ENCODE results near the gene BCAM. TPM values are rescaled to one million over a fixed set of nuclear protein-coding genes. Genes with fewer than 3 reads are reported as not detected.

The BCAM gene
- total RNA-seq, 4 donors from 2014 or later = 10.2 to 24.6 (median 23.6) TPM

DNA sequence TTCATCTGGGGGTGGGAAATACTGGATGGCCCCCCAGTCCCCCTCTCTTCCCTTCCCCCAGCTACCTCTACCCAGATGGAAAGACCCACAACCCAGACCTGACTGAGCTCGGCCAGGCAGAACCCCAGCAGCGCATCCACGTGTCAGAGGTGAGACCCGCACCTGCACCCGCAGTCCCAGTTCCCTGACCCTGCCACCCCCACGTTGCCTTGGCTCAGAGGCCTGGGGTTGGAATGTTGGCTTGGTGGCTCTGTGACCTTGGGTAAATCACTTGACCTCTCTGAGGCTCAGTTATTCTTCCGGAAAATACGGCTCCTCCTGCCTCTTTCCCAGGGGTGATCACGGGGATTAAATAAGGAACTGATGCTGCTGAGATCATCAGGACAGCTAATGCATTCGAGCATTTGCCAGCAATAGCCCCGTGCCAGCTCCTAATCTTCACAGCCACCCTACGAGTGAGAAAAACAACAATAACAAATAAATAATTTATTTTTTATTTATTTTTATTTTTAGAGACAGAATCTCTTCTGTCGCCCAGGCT, 18.9 kb upstream of the BCAM start:
- no peaks in the 10 kb centered on the region for H3K36me3 ChIP-seq
- DNase-seq (no peak), ATAC-seq (no peak)
- no peaks in the 10 kb centered on the region for H3K9me3 ChIP-seq
- TF ChIP-seq POLR2A (IDR thresholded peaks at IDR 0.05) = no peak
- TF ChIP-seq, protein P1, sequence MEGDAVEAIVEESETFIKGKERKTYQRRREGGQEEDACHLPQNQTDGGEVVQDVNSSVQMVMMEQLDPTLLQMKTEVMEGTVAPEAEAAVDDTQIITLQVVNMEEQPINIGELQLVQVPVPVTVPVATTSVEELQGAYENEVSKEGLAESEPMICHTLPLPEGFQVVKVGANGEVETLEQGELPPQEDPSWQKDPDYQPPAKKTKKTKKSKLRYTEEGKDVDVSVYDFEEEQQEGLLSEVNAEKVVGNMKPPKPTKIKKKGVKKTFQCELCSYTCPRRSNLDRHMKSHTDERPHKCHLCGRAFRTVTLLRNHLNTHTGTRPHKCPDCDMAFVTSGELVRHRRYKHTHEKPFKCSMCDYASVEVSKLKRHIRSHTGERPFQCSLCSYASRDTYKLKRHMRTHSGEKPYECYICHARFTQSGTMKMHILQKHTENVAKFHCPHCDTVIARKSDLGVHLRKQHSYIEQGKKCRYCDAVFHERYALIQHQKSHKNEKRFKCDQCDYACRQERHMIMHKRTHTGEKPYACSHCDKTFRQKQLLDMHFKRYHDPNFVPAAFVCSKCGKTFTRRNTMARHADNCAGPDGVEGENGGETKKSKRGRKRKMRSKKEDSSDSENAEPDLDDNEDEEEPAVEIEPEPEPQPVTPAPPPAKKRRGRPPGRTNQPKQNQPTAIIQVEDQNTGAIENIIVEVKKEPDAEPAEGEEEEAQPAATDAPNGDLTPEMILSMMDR (IDR thresholded peaks at IDR 0.05 in 4 of 5, conservative IDR thresholded peaks at IDR 0.05 in 1 of 5) = no peak
- H3K4me1 ChIP-seq = no peaks in the 10 kb centered on the region
- H3K27ac ChIP-seq = no peak overlapping the region
- intact Hi-C loops (cut with DNase I; ENCODE audit: low total_unique reads) = no loop called here
- in situ Hi-C loops (cut with MboI; ENCODE audit: low sequenced_read_pairs in 4 of 4) = loop anchor here in 2 of 4 donors (5.0 to 10.0 kb wide), 2 partner anchors 45 to 47 kb away; no protein-coding TSS in a partner anchor
- H3K27me3 ChIP-seq = no peaks in the 10 kb centered on the region
- H3K4me3 ChIP-seq = no peak overlapping the region

DNA sequence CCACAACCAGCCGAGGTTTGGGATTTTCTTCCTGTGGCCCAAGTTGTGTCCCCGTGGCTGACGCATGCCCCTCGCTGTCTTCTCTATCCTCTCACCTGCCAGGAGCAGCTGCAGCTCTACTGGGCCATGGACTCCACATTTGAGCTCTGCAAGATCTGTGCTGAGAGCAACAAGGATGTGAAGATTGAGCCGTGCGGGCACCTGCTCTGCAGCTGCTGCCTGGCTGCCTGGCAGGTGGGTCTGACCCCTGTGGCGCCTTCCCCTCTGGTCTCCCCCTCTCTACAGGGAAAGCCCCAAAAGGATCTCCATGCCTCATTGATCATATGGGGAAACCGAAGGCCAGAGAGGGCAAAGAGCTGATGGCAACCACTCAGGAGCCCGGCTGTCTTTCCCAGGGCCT, 16.6 kb upstream of the BCAM start:
- Histone ChIP-seq H3K9me3 (no peaks in the 10 kb centered on the region), H3K4me1 (peaks cover 7 to 14% of the 10 kb centered on the region in 2 donors), H3K4me3 (no peak overlapping the region), H3K27me3 (no peaks in the 10 kb centered on the region), H3K27ac (no peak overlapping the region), H3K36me3 (no peaks in the 10 kb centered on the region)
- ATAC-seq (no peak), DNase-seq (no peak)
- intact Hi-C loops (cut with DNase I; ENCODE audit: low total_unique reads) (no loop called here), in situ Hi-C loops (cut with MboI; ENCODE audit: low sequenced_read_pairs in 4 of 4) (no loop called here)
- TF ChIP-seq, protein P1 (IDR thresholded peaks at IDR 0.05 in 4 of 5, conservative IDR thresholded peaks at IDR 0.05 in 1 of 5) = no peak
- no peak for TF ChIP-seq POLR2A (IDR thresholded peaks at IDR 0.05)

DNA sequence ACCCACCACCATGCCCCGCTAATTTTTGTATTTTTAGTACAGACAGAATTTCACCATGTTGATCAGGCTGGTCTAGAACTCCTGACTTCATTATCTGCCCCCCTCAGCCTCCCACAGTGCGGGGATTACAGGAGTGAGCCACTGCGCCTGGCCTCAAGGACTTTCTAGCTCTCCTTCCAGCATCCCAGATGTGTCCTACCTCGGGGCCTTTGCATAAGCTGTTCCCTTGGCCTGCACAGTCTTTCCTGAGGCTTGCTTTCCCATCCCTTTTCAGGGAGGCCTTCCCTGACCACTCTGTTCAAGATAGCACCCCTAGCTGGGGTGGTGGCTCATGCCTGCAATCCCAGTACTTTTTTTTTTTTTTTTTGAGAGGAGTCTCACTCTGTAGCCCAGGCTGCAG, 14.3 kb upstream of the BCAM start:
- H3K27ac ChIP-seq = no peak overlapping the region
- ATAC-seq (no peak), DNase-seq (no peak)
- in situ Hi-C loops (cut with MboI; ENCODE audit: low sequenced_read_pairs in 4 of 4) (loop anchor here in 2 of 4 donors (5.0 kb wide), 1 partner anchor 48 kb away; no protein-coding TSS in a partner anchor), intact Hi-C loops (cut with DNase I; ENCODE audit: low total_unique reads) (no loop called here)
- no peaks in the 10 kb centered on the region for H3K9me3 ChIP-seq
- H3K27me3 ChIP-seq = no peaks in the 10 kb centered on the region
- no peaks in the 10 kb centered on the region for H3K36me3 ChIP-seq
- H3K4me3 ChIP-seq = no peak overlapping the region
- no peak for TF ChIP-seq POLR2A (IDR thresholded peaks at IDR 0.05)
- TF ChIP-seq, protein P1 (IDR thresholded peaks at IDR 0.05 in 4 of 5, conservative IDR thresholded peaks at IDR 0.05 in 1 of 5) = no peak
- H3K4me1 ChIP-seq = peaks cover 9 to 14% of the 10 kb centered on the region in 2 donors

DNA sequence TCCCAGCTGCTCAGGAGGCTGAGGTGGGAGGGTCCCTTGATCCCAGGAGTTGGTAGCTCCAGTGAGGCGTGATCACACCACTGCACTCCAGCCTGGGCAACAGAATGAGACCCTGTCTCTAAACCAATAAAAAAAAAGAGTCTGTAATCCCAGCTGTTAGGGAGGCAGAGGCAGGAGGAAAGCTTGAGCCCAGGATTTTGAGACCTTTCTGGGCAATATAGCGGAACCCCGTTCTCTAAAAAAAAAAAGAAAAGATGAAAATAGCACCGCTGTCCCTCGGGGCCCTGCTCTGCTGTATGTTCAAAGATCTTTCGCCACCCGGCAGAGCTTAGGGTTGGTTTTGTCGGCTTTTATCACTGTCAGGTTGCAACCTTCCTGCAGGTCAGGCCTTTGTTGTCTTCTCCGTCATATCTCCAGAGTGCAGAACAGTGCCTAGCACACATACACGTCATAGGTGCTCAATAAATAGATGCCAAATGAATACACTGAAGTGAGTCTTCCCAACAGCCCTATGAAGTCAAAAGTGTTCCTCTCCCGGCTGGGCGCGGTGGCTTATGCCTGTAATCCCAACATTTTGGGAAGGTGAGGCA, 13.4 kb upstream of the BCAM start:
- H3K4me3 ChIP-seq = no peak overlapping the region
- in situ Hi-C loops (cut with MboI; ENCODE audit: low sequenced_read_pairs in 4 of 4) = loop anchor here in 2 of 4 donors (5.0 kb wide), 1 partner anchor 47 kb away; no protein-coding TSS in a partner anchor
- ATAC-seq = no peak
- peaks cover 9 to 14% of the 10 kb centered on the region in 2 donors for H3K4me1 ChIP-seq
- H3K36me3 ChIP-seq = no peaks in the 10 kb centered on the region
- intact Hi-C loops (cut with DNase I; ENCODE audit: low total_unique reads) = no loop called here
- TF ChIP-seq POLR2A (IDR thresholded peaks at IDR 0.05) = no peak
- no peaks in the 10 kb centered on the region for H3K27me3 ChIP-seq
- DNase-seq = no peak
- H3K27ac ChIP-seq = peak overlapping the region in 2 of 4 donors; percentile 81 to 88
- H3K9me3 ChIP-seq = no peaks in the 10 kb centered on the region

DNA sequence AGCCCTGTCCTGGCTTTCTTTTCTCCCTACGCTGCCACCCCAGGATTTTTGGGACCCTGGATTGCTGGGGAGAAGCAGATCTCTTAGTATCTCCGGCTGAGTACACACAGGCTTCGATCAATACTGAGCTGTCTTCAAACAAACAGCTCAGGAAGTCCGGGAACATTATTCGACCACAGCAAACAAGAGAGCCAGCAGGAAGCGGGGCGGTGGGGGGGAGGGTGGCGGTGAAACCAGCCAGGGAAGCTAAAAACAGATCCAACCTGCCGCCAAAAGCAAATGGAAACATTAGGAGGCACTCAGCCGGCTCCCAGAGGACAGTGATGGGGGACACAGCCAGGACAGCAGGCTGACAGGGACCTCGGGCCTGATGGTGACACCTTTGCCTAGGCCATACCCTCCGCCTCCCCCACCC, 12.2 kb upstream of the BCAM start:
- in situ Hi-C loops (cut with MboI; ENCODE audit: low sequenced_read_pairs in 4 of 4) = loop anchor here in 2 of 4 donors (5.0 kb wide), 1 partner anchor 46 kb away; no protein-coding TSS in a partner anchor
- Histone ChIP-seq H3K9me3 (no peaks in the 10 kb centered on the region), H3K4me1 (peaks cover 9 to 14% of the 10 kb centered on the region in 2 donors), H3K4me3 (no peak overlapping the region), H3K36me3 (no peaks in the 10 kb centered on the region), H3K27me3 (no peaks in the 10 kb centered on the region), H3K27ac (peak overlapping the region; percentile 75 to 88 (median 79))
- DNase-seq (peak; percentile 38 to 70), ATAC-seq (peak; percentile 85 to 91)
- intact Hi-C loops (cut with DNase I; ENCODE audit: low total_unique reads) = no loop called here
- TF ChIP-seq, protein P1 (IDR thresholded peaks at IDR 0.05 in 4 of 5, conservative IDR thresholded peaks at IDR 0.05 in 1 of 5) = no peak
- no peak for TF ChIP-seq POLR2A (IDR thresholded peaks at IDR 0.05)
